ENCODE results near the gene STARD10.

Gene STARD10

DNA sequence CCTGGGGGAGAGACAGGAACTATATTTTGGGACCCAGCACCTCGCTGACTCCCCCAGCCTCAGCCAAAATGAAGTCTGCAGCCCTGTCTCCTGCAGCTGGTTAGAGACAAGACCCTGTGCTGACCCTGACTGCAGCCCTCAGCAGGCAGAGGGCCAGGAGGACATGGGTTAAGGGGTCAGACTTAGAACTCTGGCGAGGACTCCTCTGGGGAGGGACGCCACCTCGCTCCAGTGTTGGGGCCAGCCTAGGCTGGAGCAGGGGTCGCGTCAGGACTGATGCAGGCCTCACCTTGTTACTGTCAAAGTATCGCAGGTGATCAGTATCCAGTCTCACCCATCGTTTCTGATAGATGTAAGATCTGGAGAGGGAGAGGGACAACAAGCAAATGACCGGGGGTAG, 82.7 kb downstream of the STARD10 start:
- CTCF ChIA-PET: interaction anchor here (1.2 to 1.5 kb wide), 2 partner anchors 14 to 239 kb away, joined by 3 to 5 read pairs; no protein-coding TSS in a partner anchor
- DNase-seq (ENCODE audit: low read depth, low spot score): no peak
- H3K4me3 ChIP-seq (ENCODE audit: low read depth, low read length): no peak overlapping the region
- TF ChIP-seq, protein P1, sequence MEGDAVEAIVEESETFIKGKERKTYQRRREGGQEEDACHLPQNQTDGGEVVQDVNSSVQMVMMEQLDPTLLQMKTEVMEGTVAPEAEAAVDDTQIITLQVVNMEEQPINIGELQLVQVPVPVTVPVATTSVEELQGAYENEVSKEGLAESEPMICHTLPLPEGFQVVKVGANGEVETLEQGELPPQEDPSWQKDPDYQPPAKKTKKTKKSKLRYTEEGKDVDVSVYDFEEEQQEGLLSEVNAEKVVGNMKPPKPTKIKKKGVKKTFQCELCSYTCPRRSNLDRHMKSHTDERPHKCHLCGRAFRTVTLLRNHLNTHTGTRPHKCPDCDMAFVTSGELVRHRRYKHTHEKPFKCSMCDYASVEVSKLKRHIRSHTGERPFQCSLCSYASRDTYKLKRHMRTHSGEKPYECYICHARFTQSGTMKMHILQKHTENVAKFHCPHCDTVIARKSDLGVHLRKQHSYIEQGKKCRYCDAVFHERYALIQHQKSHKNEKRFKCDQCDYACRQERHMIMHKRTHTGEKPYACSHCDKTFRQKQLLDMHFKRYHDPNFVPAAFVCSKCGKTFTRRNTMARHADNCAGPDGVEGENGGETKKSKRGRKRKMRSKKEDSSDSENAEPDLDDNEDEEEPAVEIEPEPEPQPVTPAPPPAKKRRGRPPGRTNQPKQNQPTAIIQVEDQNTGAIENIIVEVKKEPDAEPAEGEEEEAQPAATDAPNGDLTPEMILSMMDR (IDR thresholded peaks at IDR 0.05; ENCODE audit: insufficient read depth, low read length, missing control alignments): no peak
- POLR2A ChIA-PET: no interaction called here

DNA sequence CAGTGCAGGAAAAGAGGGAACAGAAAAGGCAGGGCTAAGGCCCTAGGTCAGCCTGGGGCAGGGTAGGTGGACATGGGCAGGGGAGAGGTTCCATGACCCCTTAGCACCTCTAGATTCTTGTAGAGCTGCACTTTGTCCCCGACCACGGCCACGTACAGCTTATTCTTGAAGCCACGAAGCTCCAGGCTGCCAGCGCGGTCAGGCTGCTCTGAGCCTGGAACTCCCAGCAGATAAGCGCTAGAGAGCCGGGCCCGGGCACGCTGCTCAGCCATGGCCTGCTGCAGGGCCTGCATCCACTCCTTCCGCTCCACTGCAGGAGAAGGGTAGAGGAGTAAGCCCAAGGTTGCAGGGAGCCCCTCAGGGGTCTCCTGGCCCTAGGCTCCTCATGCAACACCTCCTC, 83.6 kb downstream of the STARD10 start:
- ChIA-PET CTCF (interaction anchor here (1.2 to 1.5 kb wide), 2 partner anchors 15 to 238 kb away, joined by 3 to 5 read pairs; no protein-coding TSS in a partner anchor), POLR2A (no interaction called here)
- DNase-seq (ENCODE audit: low read depth, low spot score): no peak
- TF ChIP-seq, protein P1 (IDR thresholded peaks at IDR 0.05; ENCODE audit: insufficient read depth, low read length, missing control alignments): no peak
- H3K4me3 ChIP-seq (ENCODE audit: low read depth, low read length): no peak overlapping the region

DNA sequence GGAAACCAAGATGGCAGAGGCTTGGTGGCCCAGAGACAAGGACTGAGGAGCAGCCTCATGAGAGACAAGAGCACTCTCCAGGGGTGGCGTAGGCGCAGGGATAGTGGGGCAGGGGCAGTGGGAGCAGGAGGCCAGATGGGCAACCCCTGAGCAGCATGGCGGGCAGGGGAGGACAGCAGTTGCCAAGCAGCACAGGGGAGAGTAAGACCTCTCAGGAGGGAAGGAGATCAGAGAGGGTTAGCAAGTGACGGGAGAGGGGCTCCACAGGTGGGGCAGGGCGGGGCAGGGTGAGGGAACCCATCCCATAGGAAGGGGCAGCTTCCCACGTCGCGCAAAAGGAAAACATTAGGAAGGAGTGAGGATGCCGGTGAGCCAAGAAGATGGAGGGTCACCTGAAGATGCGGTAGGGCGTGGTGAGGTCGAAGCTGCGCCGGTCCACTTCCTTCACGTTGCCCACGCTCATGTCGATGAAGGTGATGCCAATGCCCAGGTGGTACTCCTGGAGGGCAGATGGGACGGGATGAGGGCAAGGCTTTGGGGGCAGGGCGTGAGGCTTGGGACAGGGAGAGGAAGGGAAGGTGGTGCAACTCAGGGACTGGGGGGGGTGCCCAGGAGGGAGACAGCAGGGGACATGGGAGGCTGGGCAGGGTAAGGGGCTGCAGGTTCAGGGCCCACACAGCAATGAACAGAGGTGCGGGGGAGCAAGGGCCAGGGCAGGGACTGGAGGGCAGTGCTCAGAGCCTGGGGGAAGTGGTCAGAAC, 84.2 kb downstream of the STARD10 start:
- H3K4me3 ChIP-seq (ENCODE audit: low read depth, low read length): no peak overlapping the region
- POLR2A ChIA-PET: interaction anchor here (0.7 kb wide), 1 partner anchor 529 kb away, joined by 4 read pairs; no protein-coding TSS in a partner anchor
- TF ChIP-seq, protein P1 (IDR thresholded peaks at IDR 0.05; ENCODE audit: insufficient read depth, low read length, missing control alignments): no peak
- CTCF ChIA-PET: interaction anchor here (1.2 to 1.5 kb wide), 2 partner anchors 16 to 238 kb away, joined by 3 to 5 read pairs; no protein-coding TSS in a partner anchor
- DNase-seq (ENCODE audit: low read depth, low spot score): no peak

DNA sequence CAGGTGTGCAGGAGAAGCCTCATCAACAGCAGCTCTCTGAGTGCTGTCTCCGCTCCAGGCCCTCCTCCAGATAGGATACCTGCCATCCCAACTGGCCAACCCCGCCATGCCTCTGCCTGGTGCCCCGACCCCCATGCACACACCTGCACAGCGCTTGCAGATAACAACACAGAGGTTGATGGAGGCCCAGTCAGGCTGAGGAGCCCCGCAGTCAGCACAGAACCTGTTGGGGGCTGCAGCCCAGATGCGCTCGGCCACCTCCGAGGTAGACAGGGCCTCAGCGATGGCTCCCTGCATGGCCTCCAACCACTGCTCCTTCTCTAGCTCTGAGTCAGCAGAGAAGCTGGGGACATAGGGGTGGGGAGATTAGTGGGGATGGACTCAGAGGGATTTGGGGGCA, 86.8 kb downstream of the STARD10 start:
- TF ChIP-seq, protein P1 (IDR thresholded peaks at IDR 0.05; ENCODE audit: insufficient read depth, low read length, missing control alignments): no peak
- H3K4me3 ChIP-seq (ENCODE audit: low read depth, low read length): no peak overlapping the region
- POLR2A ChIA-PET: no interaction called here
- no peak for DNase-seq (ENCODE audit: low read depth, low spot score)
- CTCF ChIA-PET: interaction anchor here (1.5 to 2.4 kb wide), 3 partner anchors 9 to 87 kb away, joined by 3 to 14 read pairs (median 4); partner anchors contain the start of gene STARD10

DNA sequence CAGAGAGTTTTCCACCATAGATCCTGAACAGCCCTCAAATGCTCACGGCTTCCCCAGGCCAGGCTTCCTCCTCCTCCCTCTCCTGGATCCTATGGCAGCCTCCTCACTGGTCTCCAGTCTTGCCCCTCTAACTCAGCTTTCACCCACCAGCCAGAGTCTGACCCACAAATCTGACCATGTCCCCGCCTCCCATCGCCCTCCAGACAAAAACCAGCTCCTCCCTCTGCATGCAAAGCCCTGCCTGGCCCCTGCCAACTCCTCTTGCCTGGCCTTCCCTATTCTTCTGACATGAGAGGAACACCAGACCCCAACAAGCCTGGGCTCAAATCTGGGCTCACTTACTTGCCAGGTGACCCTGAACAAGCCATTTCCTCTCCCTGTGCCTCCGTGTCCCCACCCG, 87.3 kb downstream of the STARD10 start:
- DNase-seq (ENCODE audit: low read depth, low spot score): no peak
- TF ChIP-seq, protein P1 (IDR thresholded peaks at IDR 0.05; ENCODE audit: insufficient read depth, low read length, missing control alignments): no peak
- POLR2A ChIA-PET: no interaction called here
- CTCF ChIA-PET: interaction anchor here (1.5 to 2.4 kb wide), 4 partner anchors 9 to 87 kb away, joined by 3 to 14 read pairs (median 4); partner anchors contain the start of gene STARD10
- H3K4me3 ChIP-seq (ENCODE audit: low read depth, low read length): no peak overlapping the region
